Trophoblast cell (in vitro differentiated cells and primary cell): Measurements from ENCODE around the gene KRT32.

ENCODE experiments used
- DNase-seq, 2 donors: peaks; one replicate each; pipeline ENCODE4 v3.0.0-alpha.2; 2016
- H2AFZ ChIP-seq: 2 replicates; pipeline ENCODE4 v1.6.1; 2013; ENCODE audit warnings: low read length, moderate library complexity, mild to moderate bottlenecking; ENCODE audit not compliant: insufficient read depth, poor library complexity
- H2AK5ac ChIP-seq: 2 replicates; pipeline ENCODE4 v1.6.1; 2013; ENCODE audit warnings: mild to moderate bottlenecking, low read length
- H2BK120ac ChIP-seq: 2 replicates; pipeline ENCODE4 v1.6.1; 2013; ENCODE audit warnings: low read length, mild to moderate bottlenecking, moderate library complexity; ENCODE audit not compliant: insufficient read depth, poor library complexity
- H2BK12ac ChIP-seq: 2 replicates; pipeline ENCODE4 v1.6.1; 2013; ENCODE audit warnings: mild to moderate bottlenecking, low read length, moderate library complexity
- H2BK5ac ChIP-seq: 2 replicates; pipeline ENCODE4 v1.6.1; 2013; ENCODE audit warnings: low read length, low read depth, moderate library complexity, mild to moderate bottlenecking; ENCODE audit not compliant: poor library complexity
- H3K14ac ChIP-seq: 2 replicates; pipeline ENCODE4 v1.6.1; 2013; ENCODE audit warnings: mild to moderate bottlenecking, low read length
- H3K18ac ChIP-seq: 2 replicates; pipeline ENCODE4 v1.6.1; 2013; ENCODE audit warnings: mild to moderate bottlenecking, low read length
- H3K23ac ChIP-seq: 2 replicates; pipeline ENCODE4 v1.6.1; 2013; ENCODE audit warnings: low read length
- H3K27ac ChIP-seq: 2 replicates; pipeline ENCODE4 v1.5.1; 2013; ENCODE audit warnings: low read depth, mild to moderate bottlenecking, inconsistent platforms, low read length, moderate library complexity
- H3K27me3 ChIP-seq: 2 replicates; pipeline ENCODE4 v1.6.1; 2013; ENCODE audit warnings: inconsistent platforms, mild to moderate bottlenecking, low read length, moderate library complexity; ENCODE audit not compliant: insufficient read depth
- H3K36me3 ChIP-seq, 2 experiments: 1 replicate in 1 of 2; 2 replicates in 1 of 2; pipeline ENCODE4 v1.6.1; 2013; ENCODE audit warnings: low read length in 2 of 2, mild to moderate bottlenecking in 2 of 2, moderate library complexity in 1 of 2; ENCODE audit not compliant: insufficient read depth in 2 of 2, control insufficient read depth in 1 of 2
- H3K4ac ChIP-seq: 2 replicates; pipeline ENCODE4 v1.6.1; 2013; ENCODE audit warnings: low read depth, mild to moderate bottlenecking, low read length, moderate library complexity
- H3K4me1 ChIP-seq, 2 experiments: 1 replicate in 1 of 2; 2 replicates in 1 of 2; pipeline ENCODE4 v1.6.1; 2013; ENCODE audit warnings: low read length in 2 of 2, mild to moderate bottlenecking in 2 of 2, moderate library complexity in 1 of 2; ENCODE audit not compliant: insufficient read depth in 2 of 2, control insufficient read depth in 1 of 2
- H3K4me2 ChIP-seq: 2 replicates; pipeline ENCODE4 v1.6.1; 2013; ENCODE audit warnings: inconsistent platforms, mild to moderate bottlenecking, low read length, moderate library complexity
- H3K4me3 ChIP-seq: 2 replicates; pipeline ENCODE4 v1.5.1; 2013; ENCODE audit warnings: mild to moderate bottlenecking, low read depth, low read length, inconsistent platforms
- H3K79me1 ChIP-seq: one replicate; pipeline ENCODE4 v1.6.1; 2013; ENCODE audit warnings: low read length
- H3K79me2 ChIP-seq: 2 replicates; pipeline ENCODE4 v1.6.1; 2013; ENCODE audit warnings: low read length, mild to moderate bottlenecking; ENCODE audit not compliant: control insufficient read depth, insufficient read depth, poor library complexity
- H3K9ac ChIP-seq: 2 replicates; pipeline ENCODE4 v1.6.1; 2013; ENCODE audit warnings: mild to moderate bottlenecking, low read length
- H3K9me3 ChIP-seq: 2 replicates; pipeline ENCODE4 v1.6.1; 2013; ENCODE audit warnings: low read depth, mild to moderate bottlenecking, control low read depth, inconsistent platforms, low read length; ENCODE audit not compliant: insufficient read depth
- H4K12ac ChIP-seq: 2 replicates; pipeline ENCODE4 v1.6.1; 2013; ENCODE audit warnings: low read depth, mild to moderate bottlenecking, low read length, moderate library complexity
- H4K8ac ChIP-seq: 2 replicates; pipeline ENCODE4 v1.6.1; 2013; ENCODE audit warnings: low read depth, mild to moderate bottlenecking, low read length, moderate library complexity
- H4K91ac ChIP-seq: one replicate; pipeline ENCODE4 v1.6.1; 2013; ENCODE audit warnings: low read depth, mild to moderate bottlenecking, low read length, moderate library complexity
- WGBS: extraction: QIAGEN DNeasy Blood & Tissue Kit; methylation state at CpG from one replicate; pipeline ENCODE4 v1.1.7; 2013; ENCODE audit warnings: missing lambda C conversion rate; ENCODE audit not compliant: insufficient read length, insufficient coverage; ENCODE audit errors: extremely low coverage; 5-methylcytosine and 5-hydroxymethylcytosine counted together

Gene KRT32

GRCh38 chr17:41476866-41477815 lies 10.0 kb upstream of the KRT32 start:
- Histone ChIP-seq H3K18ac (no peak overlapping the region), H3K79me1 (no peaks in the 10 kb centered on the region), H3K27ac (no peak overlapping the region), H2BK5ac (no peak overlapping the region), H2AK5ac (no peak overlapping the region), H3K27me3 (no peaks in the 10 kb centered on the region), H2BK12ac (no peak overlapping the region), H3K9ac (no peak overlapping the region), H3K4me3 (no peak overlapping the region), H3K14ac (no peak overlapping the region), H3K4ac (no peak overlapping the region), H3K79me2 (no peaks in the 10 kb centered on the region), H4K12ac (no peak overlapping the region), H3K4me2 (no peak overlapping the region), H3K23ac (no peak overlapping the region), H3K36me3 (no peaks in the 10 kb centered on the region), H2BK120ac (no peak overlapping the region), H4K91ac (no peak overlapping the region), H3K4me1 (no peaks in the 10 kb centered on the region), H2AFZ (no peak overlapping the region), H3K9me3 (no peaks in the 10 kb centered on the region), H4K8ac (no peak overlapping the region)
- peak in 1 of 2 donors; percentile 43 for DNase-seq
- WGBS: no CpG with 5 or more reads among the region's 22 CpGs

DNA sequence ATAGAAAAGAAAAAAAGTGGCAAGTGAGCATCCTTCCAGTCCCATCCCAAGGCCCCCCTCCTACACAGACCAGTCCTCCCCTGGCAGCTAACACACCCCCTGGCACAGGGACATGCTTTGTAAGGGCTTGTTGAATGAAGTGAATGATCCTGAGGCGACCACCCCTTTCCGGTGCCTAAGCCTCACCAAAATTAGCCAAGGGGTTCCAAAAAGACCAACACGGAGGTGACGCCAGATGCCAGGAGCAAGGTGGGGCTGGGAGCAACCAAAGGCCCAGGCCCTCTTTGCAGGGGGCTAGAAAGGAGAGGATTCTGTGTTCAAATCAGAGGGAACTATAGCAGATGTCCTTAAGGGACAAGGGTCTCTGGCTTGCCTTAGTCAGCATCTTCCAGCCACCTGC lies 8.2 kb upstream of the KRT32 start:
- no CpG with 5 or more reads among the region's 4 CpGs for WGBS
- Histone ChIP-seq H3K36me3 (no peaks in the 10 kb centered on the region), H2AFZ (no peak overlapping the region), H3K79me2 (no peaks in the 10 kb centered on the region), H3K4me2 (no peak overlapping the region), H3K4me1 (no peaks in the 10 kb centered on the region), H3K9ac (no peak overlapping the region), H3K23ac (no peak overlapping the region), H2AK5ac (no peak overlapping the region), H4K12ac (no peak overlapping the region), H3K27me3 (no peaks in the 10 kb centered on the region), H3K27ac (no peak overlapping the region), H4K91ac (no peak overlapping the region), H4K8ac (no peak overlapping the region), H3K9me3 (no peaks in the 10 kb centered on the region), H3K4ac (no peak overlapping the region), H3K18ac (no peak overlapping the region), H2BK120ac (no peak overlapping the region), H3K79me1 (no peaks in the 10 kb centered on the region), H3K4me3 (no peak overlapping the region), H3K14ac (no peak overlapping the region), H2BK12ac (no peak overlapping the region), H2BK5ac (no peak overlapping the region)
- DNase-seq: no peak

DNA sequence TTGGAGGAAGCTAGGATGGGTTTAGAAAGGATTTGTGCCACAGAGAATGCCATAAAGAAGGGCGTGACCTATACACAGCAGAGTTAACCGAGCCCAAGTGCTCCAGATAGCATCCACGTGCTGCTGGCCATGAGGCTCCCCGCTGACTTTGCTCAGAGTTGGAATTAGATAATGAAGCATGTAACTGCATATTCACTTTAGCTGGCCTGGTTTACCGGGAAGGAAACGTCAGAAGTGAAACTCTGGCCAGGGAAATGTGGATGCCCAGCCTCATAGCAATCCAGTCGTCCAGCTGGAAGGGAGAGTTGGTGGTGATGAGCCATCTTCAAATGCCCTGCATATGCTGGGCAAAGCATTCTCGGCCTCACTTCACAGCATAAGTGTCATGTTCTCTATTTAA lies 7.7 kb upstream of the KRT32 start:
- Histone ChIP-seq H2AK5ac (no peak overlapping the region), H2AFZ (no peak overlapping the region), H3K36me3 (no peaks in the 10 kb centered on the region), H4K12ac (no peak overlapping the region), H3K27ac (no peak overlapping the region), H4K8ac (no peak overlapping the region), H2BK5ac (no peak overlapping the region), H3K79me1 (no peaks in the 10 kb centered on the region), H3K79me2 (no peaks in the 10 kb centered on the region), H2BK12ac (no peak overlapping the region), H3K4me2 (no peak overlapping the region), H3K4me1 (no peaks in the 10 kb centered on the region), H3K18ac (no peak overlapping the region), H3K4ac (no peak overlapping the region), H3K4me3 (peak overlapping the region; percentile 15), H3K9me3 (no peaks in the 10 kb centered on the region), H3K14ac (no peak overlapping the region), H3K9ac (peak overlapping the region; percentile 42), H2BK120ac (no peak overlapping the region), H4K91ac (no peak overlapping the region), H3K27me3 (no peaks in the 10 kb centered on the region), H3K23ac (no peak overlapping the region)
- WGBS: no CpG with 5 or more reads among the region's 8 CpGs
- DNase-seq: no peak

DNA sequence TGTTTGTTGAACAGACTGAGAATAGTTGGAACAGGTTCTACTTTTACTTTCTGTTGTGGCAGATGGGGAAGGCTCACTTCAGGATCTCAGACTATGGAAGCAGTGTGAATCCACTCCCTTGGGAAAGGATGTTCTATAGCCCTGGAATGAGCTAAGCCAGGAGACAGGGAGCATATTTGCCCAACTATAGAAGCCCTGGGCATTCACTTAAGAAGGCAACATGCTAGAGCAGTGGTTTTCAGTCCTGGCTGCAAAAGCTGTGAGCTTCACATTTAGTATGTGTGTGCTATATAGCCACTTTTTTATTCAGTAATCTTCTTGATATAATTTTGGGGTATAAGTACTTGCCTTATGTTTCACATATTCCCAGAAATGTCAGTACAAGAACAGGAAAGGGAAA lies 1.2 kb upstream of the KRT32 start:
- Histone ChIP-seq H3K4me1 (no peaks in the 10 kb centered on the region), H4K91ac (no peak overlapping the region), H3K4ac (no peak overlapping the region), H3K4me2 (no peak overlapping the region), H2AFZ (no peak overlapping the region), H3K9me3 (peaks cover 5% of the 10 kb centered on the region), H3K9ac (no peak overlapping the region), H4K8ac (no peak overlapping the region), H4K12ac (no peak overlapping the region), H3K27me3 (no peaks in the 10 kb centered on the region), H3K79me2 (no peaks in the 10 kb centered on the region), H2BK120ac (no peak overlapping the region), H2AK5ac (no peak overlapping the region), H2BK12ac (no peak overlapping the region), H3K14ac (no peak overlapping the region), H3K23ac (no peak overlapping the region), H2BK5ac (no peak overlapping the region), H3K18ac (no peak overlapping the region), H3K79me1 (no peaks in the 10 kb centered on the region), H3K36me3 (no peaks in the 10 kb centered on the region), H3K27ac (no peak overlapping the region), H3K4me3 (no peak overlapping the region)
- DNase-seq: no peak
